ENCODE data around the gene PRKACA. TPM values are rescaled to one million over a fixed set of nuclear protein-coding genes. Genes with fewer than 3 reads are reported as not detected.

The PRKACA gene
- total and polyA plus RNA-seq, 8 donors = 81.5 to 118 (median 93.7) TPM

GRCh38 chr19:14122924-14123323 is 5.4 kb upstream of the PRKACA start:
- Histone ChIP-seq H3K27ac (no peak overlapping the region), H3K36me3 (no peaks in the 10 kb centered on the region), H3K4me1 (peaks cover 7 to 37% of the 10 kb centered on the region in 2 donors), H3K9me3 (no peaks in the 10 kb centered on the region), H3K27me3 (no peaks in the 10 kb centered on the region), H3K4me3 (no peak overlapping the region)
- DNase-seq (no peak), ATAC-seq (no peak)
- intact Hi-C loops (cut with DNase I) = no loop called here
- no peak for TF ChIP-seq CTCF (IDR thresholded peaks at IDR 0.05)

- no peak for ATAC-seq
- DNase-seq = peak in 1 of 4 donors; percentile 71
- H3K27me3 ChIP-seq = no peaks in the 10 kb centered on the region
- TF ChIP-seq CTCF (IDR thresholded peaks at IDR 0.05) = no peak
- H3K4me1 ChIP-seq = peaks cover 18 to 38% of the 10 kb centered on the region in 2 donors
- intact Hi-C loops (cut with DNase I) = no loop called here
- H3K36me3 ChIP-seq = no peaks in the 10 kb centered on the region
- H3K9me3 ChIP-seq = no peaks in the 10 kb centered on the region
- H3K27ac ChIP-seq = peak overlapping the region in 1 of 2 donors; percentile 99
- H3K4me3 ChIP-seq = no peak overlapping the region
Measured at GRCh38 chr19:14120497-14120780, 2.9 kb upstream of the PRKACA start.

GRCh38 chr19:14119644-14120496 is 2.3 kb upstream of the PRKACA start:
- Histone ChIP-seq H3K4me1 (peaks cover 22 to 43% of the 10 kb centered on the region in 2 donors), H3K9me3 (no peaks in the 10 kb centered on the region), H3K36me3 (no peaks in the 10 kb centered on the region), H3K27me3 (no peaks in the 10 kb centered on the region), H3K4me3 (peak overlapping the region in 1 of 2 donors; percentile 87), H3K27ac (peak overlapping the region; percentile 99)
- intact Hi-C loops (cut with DNase I) = no loop called here
- no peak for ATAC-seq
- DNase-seq = peak in 1 of 4 donors; percentile 28
- no peak for TF ChIP-seq CTCF (IDR thresholded peaks at IDR 0.05)

- ATAC-seq (no peak), DNase-seq (no peak)
- peak overlapping the region; percentile 37 to 87 for H3K4me3 ChIP-seq
- peak overlapping the region; percentile 99 for H3K27ac ChIP-seq
- no peak for TF ChIP-seq CTCF (IDR thresholded peaks at IDR 0.05)
- no peaks in the 10 kb centered on the region for H3K9me3 ChIP-seq
- no peaks in the 10 kb centered on the region for H3K36me3 ChIP-seq
- H3K27me3 ChIP-seq = no peaks in the 10 kb centered on the region
- intact Hi-C loops (cut with DNase I) = no loop called here
- H3K4me1 ChIP-seq = peaks cover 22 to 51% of the 10 kb centered on the region in 2 donors
Measured at GRCh38 chr19:14119146-14119545, 1.6 kb upstream of the PRKACA start.

- Histone ChIP-seq H3K27me3 (no peaks in the 10 kb centered on the region), H3K27ac (peak overlapping the region; percentile 99), H3K9me3 (no peaks in the 10 kb centered on the region), H3K4me3 (peak overlapping the region; percentile 37 to 87), H3K36me3 (no peaks in the 10 kb centered on the region), H3K4me1 (peaks cover 26 to 58% of the 10 kb centered on the region in 2 donors)
- ATAC-seq (peak; percentile 59), DNase-seq (peak in 3 of 4 donors; percentile 73 to 91 (median 86))
- TF ChIP-seq CTCF (IDR thresholded peaks at IDR 0.05) = no peak
- intact Hi-C loops (cut with DNase I) = no loop called here
Measured at GRCh38 chr19:14118165-14119051, 846 bp upstream of the PRKACA start.

Measured in left lung (tissue), 10 donors.